GM13977 (cell line): ENCODE data around the gene PRR14.

Experiments used
- DNase-seq: peaks from one replicate; pipeline ENCODE4 v3.0.0; 2012; ENCODE audit warnings: low spot score
- in situ Hi-C: fragments of 300-500 bp; cut with MboI; formaldehyde crosslinking; loops from one replicate; pipeline ENCODE4 v1.12.0; 2022; ENCODE audit warnings: low sequenced_read_pairs, low pct_unique_long_range_greater_than_20kb, mixed read lengths, inconsistent platforms; ENCODE audit not compliant: unreplicated experiment
- TF ChIP-seq, protein P1 (sequence below): IDR thresholded peaks from 2 replicates; pipeline ENCODE4 v1.5.1; 2012; ENCODE audit warnings: mild to moderate bottlenecking, control low read depth; ENCODE audit not compliant: insufficient read depth; ENCODE audit errors: extremely low read depth, missing control alignments

The PRR14 gene

DNA sequence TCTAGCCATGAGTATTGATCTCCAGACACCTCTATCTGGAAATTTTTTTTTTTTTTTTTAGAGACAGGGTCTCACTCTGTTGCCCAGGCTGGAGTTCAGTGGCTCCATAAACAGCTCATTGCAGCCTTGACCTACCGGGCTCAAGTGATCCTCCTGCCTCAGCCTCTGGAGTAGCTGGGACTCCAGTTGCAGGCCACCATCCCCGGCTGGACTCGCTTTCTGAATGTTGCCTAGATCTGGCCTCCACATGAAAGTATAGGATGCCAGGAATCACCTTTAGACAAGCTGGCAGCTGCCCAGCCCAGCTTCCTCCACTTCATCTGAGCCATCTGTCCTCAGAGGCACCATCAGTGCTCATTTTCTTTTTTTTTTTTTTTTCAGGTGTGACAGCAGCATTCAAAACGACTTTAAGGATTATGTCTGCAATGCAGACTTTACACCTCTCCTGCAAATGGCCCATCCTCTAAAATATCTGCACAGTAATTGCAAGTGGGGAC is 6.4 kb upstream of the PRR14 start:
- TF ChIP-seq, protein P1, sequence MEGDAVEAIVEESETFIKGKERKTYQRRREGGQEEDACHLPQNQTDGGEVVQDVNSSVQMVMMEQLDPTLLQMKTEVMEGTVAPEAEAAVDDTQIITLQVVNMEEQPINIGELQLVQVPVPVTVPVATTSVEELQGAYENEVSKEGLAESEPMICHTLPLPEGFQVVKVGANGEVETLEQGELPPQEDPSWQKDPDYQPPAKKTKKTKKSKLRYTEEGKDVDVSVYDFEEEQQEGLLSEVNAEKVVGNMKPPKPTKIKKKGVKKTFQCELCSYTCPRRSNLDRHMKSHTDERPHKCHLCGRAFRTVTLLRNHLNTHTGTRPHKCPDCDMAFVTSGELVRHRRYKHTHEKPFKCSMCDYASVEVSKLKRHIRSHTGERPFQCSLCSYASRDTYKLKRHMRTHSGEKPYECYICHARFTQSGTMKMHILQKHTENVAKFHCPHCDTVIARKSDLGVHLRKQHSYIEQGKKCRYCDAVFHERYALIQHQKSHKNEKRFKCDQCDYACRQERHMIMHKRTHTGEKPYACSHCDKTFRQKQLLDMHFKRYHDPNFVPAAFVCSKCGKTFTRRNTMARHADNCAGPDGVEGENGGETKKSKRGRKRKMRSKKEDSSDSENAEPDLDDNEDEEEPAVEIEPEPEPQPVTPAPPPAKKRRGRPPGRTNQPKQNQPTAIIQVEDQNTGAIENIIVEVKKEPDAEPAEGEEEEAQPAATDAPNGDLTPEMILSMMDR = no peak
- no peak for DNase-seq
- in situ Hi-C loops = loop anchor here (25.0 kb wide), 1 partner anchor 107 kb away; the partner anchor contains the start of genes ZNF747 and ZNF768

DNA sequence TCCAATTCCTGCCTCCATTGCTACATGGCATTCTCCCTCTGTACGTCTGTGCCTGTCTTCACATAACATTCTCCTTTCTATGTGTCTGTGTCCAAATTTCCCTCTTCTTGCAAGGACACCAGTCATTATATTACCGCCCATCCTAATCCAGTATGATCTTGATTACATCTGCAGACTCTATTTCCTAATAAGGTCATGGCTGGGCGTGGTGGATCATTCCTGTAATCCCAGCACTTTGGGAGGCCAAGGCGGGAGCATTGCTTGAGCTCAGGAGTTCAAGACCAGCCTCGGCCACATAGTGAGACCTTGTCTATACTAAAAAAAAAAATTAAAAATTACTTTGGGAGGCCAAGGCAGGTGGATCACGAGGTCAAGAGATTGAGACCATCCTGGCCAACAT is 5.0 kb upstream of the PRR14 start:
- TF ChIP-seq, protein P1 = no peak
- in situ Hi-C loops = loop anchor here (25.0 kb wide), 1 partner anchor 108 kb away; the partner anchor contains the start of genes ZNF747 and ZNF768
- no peak for DNase-seq

- TF ChIP-seq, protein P1 = no peak
- in situ Hi-C loops = loop anchor here (25.0 kb wide), 1 partner anchor 110 kb away; the partner anchor contains the start of genes ZNF747 and ZNF768
- DNase-seq = no peak
Observed at GRCh38 chr16:30647274-30647571, 3.5 kb upstream of the PRR14 start.

DNA sequence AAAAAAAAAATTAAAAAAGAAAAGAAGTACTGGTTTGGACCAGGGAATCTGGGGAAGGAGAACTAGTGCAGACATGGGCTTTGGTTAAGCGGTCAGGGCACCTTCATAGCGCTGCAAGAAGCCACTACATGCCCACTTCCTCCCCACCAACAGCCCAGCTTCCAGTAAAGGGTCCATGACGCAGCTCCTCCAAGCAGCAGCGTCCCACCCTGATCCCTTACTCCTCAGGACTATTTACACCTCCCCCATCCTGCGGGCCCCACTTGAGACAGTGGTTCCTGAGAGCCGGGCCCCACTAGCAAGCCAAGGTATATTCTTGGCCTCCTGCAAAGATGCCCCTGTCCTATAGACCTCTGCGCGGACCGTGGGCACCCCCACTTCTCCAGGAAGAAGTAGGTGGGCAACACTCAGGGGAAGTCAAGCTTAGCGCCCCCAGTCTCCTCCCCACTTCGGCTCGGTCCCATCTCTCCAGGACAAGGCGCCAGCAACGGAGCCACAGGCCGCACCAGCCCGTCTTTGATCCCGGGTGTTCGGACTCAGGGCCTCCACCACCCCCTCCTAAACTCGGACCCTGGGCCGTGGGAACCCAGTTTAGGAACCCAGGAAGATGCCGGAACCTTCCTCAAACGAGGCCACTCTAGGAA is 913 bp upstream of the PRR14 start:
- DNase-seq = no peak
- TF ChIP-seq, protein P1 = no peak
- in situ Hi-C loops = loop anchor here (25.0 kb wide), 1 partner anchor 113 kb away; the partner anchor contains the start of genes ZNF747 and ZNF768

DNA sequence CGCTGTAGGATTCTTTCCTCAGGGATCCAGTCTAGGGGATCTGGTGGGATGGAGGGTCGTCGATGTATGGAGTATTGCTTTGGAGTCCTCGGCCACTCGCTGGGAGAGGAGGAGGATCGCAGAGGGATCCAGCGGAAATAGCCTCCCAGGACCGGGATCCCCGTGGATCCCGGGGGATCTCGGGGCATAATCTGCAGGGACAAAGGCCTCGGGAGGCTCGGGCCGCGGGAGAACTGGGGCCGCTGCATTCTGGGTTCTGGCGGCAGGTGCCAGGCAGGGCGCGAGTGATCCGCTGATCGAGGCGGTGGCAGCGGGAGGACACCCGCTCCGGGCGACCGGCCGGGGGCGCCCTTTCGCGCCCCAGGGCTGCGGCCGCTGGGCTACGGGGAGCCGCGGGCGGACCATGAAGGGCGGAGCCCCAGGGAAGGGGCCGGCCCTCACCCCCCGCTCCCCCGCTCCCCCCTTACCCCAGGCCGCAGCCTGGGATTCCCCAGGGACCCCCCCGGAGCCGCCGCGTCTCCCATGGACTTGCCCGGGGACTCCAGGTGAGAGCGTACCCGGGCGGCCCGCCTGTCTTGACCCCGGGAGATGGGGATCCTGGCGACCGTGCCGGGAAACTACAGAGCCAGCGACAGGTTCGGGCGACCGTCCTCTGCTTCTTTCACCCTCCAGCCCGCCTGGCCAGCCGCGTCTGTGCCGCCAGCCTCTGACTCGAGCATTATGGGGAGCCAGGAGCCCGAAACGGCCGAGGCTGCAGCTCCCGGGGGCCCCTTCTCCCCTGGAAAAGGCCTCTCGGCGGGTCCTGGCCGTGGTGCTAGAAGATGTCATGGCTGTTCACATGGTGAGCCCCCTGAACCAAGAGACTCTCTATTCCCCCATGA is 604 bp downstream of the PRR14 start:
- TF ChIP-seq, protein P1 = peak; percentile 89
- peak; percentile 93 for DNase-seq
- in situ Hi-C loops = no loop called here

DNA sequence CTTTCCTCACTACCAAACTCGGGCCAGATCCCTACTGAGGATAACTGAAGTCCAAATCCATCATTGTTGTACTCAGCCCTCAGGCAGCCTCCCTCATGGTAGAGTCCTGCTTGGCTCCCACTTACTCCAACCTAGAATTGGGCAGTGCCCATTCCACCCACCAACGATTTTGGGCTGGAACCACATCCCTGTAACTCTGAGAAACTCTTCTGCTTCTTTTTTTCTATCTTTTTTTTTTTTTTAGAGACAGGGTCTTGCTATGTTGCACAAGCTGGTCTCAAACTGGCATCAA is 1.2 kb downstream of the PRR14 start:
- DNase-seq = no peak
- TF ChIP-seq, protein P1 = no peak
- in situ Hi-C loops = no loop called here
